ENCODE results near the gene PDGFD.
"Not testable (repeated sequence)": the region's sequence is repeated elsewhere in the genome, so short reads cannot be mapped to it uniquely, and the experiment has no call there.

PDGFD gene

GRCh38 chr11:104051778-104052177 lies 112.2 kb downstream of the PDGFD start:
- DNase-seq = no peak

GRCh38 chr11:104049116-104049515 lies 114.8 kb downstream of the PDGFD start:
- DNase-seq = no peak

- DNase-seq = not testable (repeated sequence)
Measured at GRCh38 chr11:104046858-104047257, 117.1 kb downstream of the PDGFD start.

GRCh38 chr11:104046331-104046730 lies 117.6 kb downstream of the PDGFD start:
- DNase-seq = no peak

GRCh38 chr11:104043678-104044239 lies 120.2 kb downstream of the PDGFD start:
- no peak for DNase-seq

GRCh38 chr11:104043142-104043541 lies 120.8 kb downstream of the PDGFD start:
- DNase-seq = no peak

- DNase-seq = no peak
Measured at GRCh38 chr11:104041792-104042191, 122.2 kb downstream of the PDGFD start.

- DNase-seq = no peak
Measured at GRCh38 chr11:104036995-104037394, 127.0 kb downstream of the PDGFD start.

GRCh38 chr11:104036588-104036987 lies 127.4 kb downstream of the PDGFD start, which contains the start of gene DDI1:
TSS of gene DDI1 (plus strand) at chr11:104036640. CDS start at chr11:104036823, 183 bp downstream.
- DNase-seq = no peak

- no peak for DNase-seq
Measured at GRCh38 chr11:104033561-104033960, 130.4 kb downstream of the PDGFD start.

- DNase-seq = no peak
Measured at GRCh38 chr11:104033134-104033533, 130.8 kb downstream of the PDGFD start.

GRCh38 chr11:104028476-104029263 lies 135.3 kb downstream of the PDGFD start:
- DNase-seq = no peak

GRCh38 chr11:104024572-104024971 lies 139.4 kb downstream of the PDGFD start:
- no peak for DNase-seq

- no peak for DNase-seq
Measured at GRCh38 chr11:104015649-104016415, 148.1 kb downstream of the PDGFD start.

- no peak for DNase-seq
Measured at GRCh38 chr11:104011044-104011443, 152.9 kb downstream of the PDGFD start.

GRCh38 chr11:104009744-104010143 lies 154.2 kb downstream of the PDGFD start:
- no peak for DNase-seq

- DNase-seq = no peak
Measured at GRCh38 chr11:104005234-104005855, 158.6 kb downstream of the PDGFD start.

GRCh38 chr11:104003491-104003890 lies 160.5 kb downstream of the PDGFD start:
- DNase-seq = no peak

- DNase-seq = no peak
Measured at GRCh38 chr11:104001561-104002056, 162.3 kb downstream of the PDGFD start.

- DNase-seq = no peak
Measured at GRCh38 chr11:104000798-104001197, 163.1 kb downstream of the PDGFD start.

- no peak for DNase-seq
Measured at GRCh38 chr11:103998826-103999508, 165.0 kb downstream of the PDGFD start.

GRCh38 chr11:103997082-103997481 lies 166.9 kb downstream of the PDGFD start:
- no peak for DNase-seq
